KMS-11 (cell line): ENCODE results near the gene PCIF1.

Experiments used
- H2AFZ ChIP-seq: fragments of 200-600 bp; sonication (generic); 2 replicates; pipeline ENCODE4 v1.6.1; 2016; ENCODE audit warnings: antibody characterized with exemption, mixed run types, low read depth
- H3K27ac ChIP-seq: fragments of 200-600 bp; sonication (generic); 2 replicates; pipeline ENCODE4 v1.6.1; 2016; ENCODE audit warnings: mild to moderate bottlenecking, mixed run types
- H3K27me3 ChIP-seq: fragments of 200-600 bp; sonication (generic); 2 replicates; pipeline ENCODE4 v1.6.1; 2017; ENCODE audit warnings: mild to moderate bottlenecking, low read depth, mixed run types, moderate library complexity; ENCODE audit not compliant: insufficient read depth
- H3K36me3 ChIP-seq: fragments of 200-600 bp; sonication (generic); 2 replicates; pipeline ENCODE4 v1.6.1; 2017; ENCODE audit warnings: mild to moderate bottlenecking, mixed run types; ENCODE audit not compliant: insufficient read depth
- H3K4me1 ChIP-seq: fragments of 200-600 bp; sonication (generic); 2 replicates; pipeline ENCODE4 v1.6.1; 2016; ENCODE audit warnings: mild to moderate bottlenecking, low read depth, mixed run types; ENCODE audit not compliant: poor library complexity, severe bottlenecking
- H3K4me2 ChIP-seq: fragments of 200-600 bp; sonication (generic); 2 replicates; pipeline ENCODE4 v1.7.0; 2016; ENCODE audit warnings: mild to moderate bottlenecking, mixed run types
- H3K4me3 ChIP-seq: fragments of 200-600 bp; sonication (generic); IDR thresholded peaks from 2 replicates; pipeline ENCODE4 v1.6.1; 2017; ENCODE audit warnings: low read depth, low read length, mixed read lengths; ENCODE audit not compliant: insufficient read depth
- H3K79me2 ChIP-seq: fragments of 200-600 bp; sonication (generic); 2 replicates; pipeline ENCODE4 v1.6.1; 2016; ENCODE audit warnings: low read depth, mixed run types; ENCODE audit not compliant: insufficient read depth
- H3K9ac ChIP-seq: fragments of 200-600 bp; sonication (generic); 2 replicates; pipeline ENCODE4 v1.6.1; 2016; ENCODE audit warnings: mild to moderate bottlenecking, mixed run types
- H4K20me1 ChIP-seq: fragments of 200-600 bp; sonication (generic); 2 replicates; pipeline ENCODE4 v1.6.1; 2016; ENCODE audit warnings: mild to moderate bottlenecking, mixed run types; ENCODE audit not compliant: insufficient read depth
- TF ChIP-seq, protein P1 (sequence below): fragments of 200-600 bp; sonication (generic); conservative IDR thresholded peaks from 2 replicates; pipeline ENCODE4 v1.6.1; 2017; ENCODE audit warnings: low read depth, mild to moderate bottlenecking, antibody characterized with exemption, low read length, moderate library complexity, mixed read lengths

PCIF1 gene

DNA sequence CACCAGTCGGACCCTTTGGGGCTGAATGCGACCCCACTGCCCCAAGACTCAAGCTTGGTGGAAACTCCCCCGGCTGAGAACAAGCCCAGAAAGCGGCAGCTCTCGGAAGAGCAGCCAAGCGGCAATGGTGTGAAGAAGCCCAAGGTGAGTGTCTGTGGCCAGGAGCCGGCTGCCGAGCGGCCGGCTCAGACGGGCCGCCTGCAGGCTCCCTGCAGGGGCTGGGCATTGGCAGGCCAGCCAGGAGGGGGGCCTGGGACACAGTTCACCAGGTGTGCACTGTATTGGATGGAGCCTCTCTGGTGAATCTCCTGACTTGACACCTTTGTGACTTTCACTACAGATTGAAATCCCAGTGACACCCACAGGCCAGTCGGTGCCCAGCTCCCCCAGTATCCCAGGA lies 6.0 kb downstream of the PCIF1 start:
- H4K20me1 ChIP-seq: no peaks in the 10 kb centered on the region
- TF ChIP-seq, protein P1, sequence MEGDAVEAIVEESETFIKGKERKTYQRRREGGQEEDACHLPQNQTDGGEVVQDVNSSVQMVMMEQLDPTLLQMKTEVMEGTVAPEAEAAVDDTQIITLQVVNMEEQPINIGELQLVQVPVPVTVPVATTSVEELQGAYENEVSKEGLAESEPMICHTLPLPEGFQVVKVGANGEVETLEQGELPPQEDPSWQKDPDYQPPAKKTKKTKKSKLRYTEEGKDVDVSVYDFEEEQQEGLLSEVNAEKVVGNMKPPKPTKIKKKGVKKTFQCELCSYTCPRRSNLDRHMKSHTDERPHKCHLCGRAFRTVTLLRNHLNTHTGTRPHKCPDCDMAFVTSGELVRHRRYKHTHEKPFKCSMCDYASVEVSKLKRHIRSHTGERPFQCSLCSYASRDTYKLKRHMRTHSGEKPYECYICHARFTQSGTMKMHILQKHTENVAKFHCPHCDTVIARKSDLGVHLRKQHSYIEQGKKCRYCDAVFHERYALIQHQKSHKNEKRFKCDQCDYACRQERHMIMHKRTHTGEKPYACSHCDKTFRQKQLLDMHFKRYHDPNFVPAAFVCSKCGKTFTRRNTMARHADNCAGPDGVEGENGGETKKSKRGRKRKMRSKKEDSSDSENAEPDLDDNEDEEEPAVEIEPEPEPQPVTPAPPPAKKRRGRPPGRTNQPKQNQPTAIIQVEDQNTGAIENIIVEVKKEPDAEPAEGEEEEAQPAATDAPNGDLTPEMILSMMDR: no peak
- no peak overlapping the region for H3K27ac ChIP-seq
- no peak overlapping the region for H3K9ac ChIP-seq
- peaks cover 5% of the 10 kb centered on the region for H3K4me1 ChIP-seq
- H3K79me2 ChIP-seq: peaks cover 5% of the 10 kb centered on the region; the same call in 1 of the 2 replicates
- H2AFZ ChIP-seq: no peak overlapping the region
- no peaks in the 10 kb centered on the region for H3K27me3 ChIP-seq
- peaks cover 7% of the 10 kb centered on the region; the same call in 1 of the 2 replicates for H3K36me3 ChIP-seq
- no peak overlapping the region for H3K4me2 ChIP-seq
- no peak overlapping the region for H3K4me3 ChIP-seq

GRCh38 chr20:45943613-45944012 lies 9.1 kb downstream of the PCIF1 start:
- Histone ChIP-seq H3K4me1 (peaks cover 15% of the 10 kb centered on the region), H4K20me1 (no peaks in the 10 kb centered on the region), H3K4me2 (no peak overlapping the region), H3K36me3 (peaks cover 7% of the 10 kb centered on the region; the same call in 1 of the 2 replicates), H3K27ac (no peak overlapping the region), H3K27me3 (no peaks in the 10 kb centered on the region), H3K9ac (no peak overlapping the region), H3K4me3 (no peak overlapping the region), H3K79me2 (no peaks in the 10 kb centered on the region), H2AFZ (no peak overlapping the region)
- TF ChIP-seq, protein P1: no peak

GRCh38 chr20:45944151-45944964 lies 9.9 kb downstream of the PCIF1 start:
- Histone ChIP-seq H3K4me3 (no peak overlapping the region), H3K4me1 (peaks cover 15% of the 10 kb centered on the region), H3K79me2 (no peaks in the 10 kb centered on the region), H3K27me3 (no peaks in the 10 kb centered on the region), H2AFZ (no peak overlapping the region), H3K27ac (no peak overlapping the region), H3K9ac (no peak overlapping the region), H3K36me3 (peaks cover 6% of the 10 kb centered on the region; the same call in 1 of the 2 replicates), H3K4me2 (no peak overlapping the region), H4K20me1 (no peaks in the 10 kb centered on the region)
- TF ChIP-seq, protein P1: no peak

GRCh38 chr20:45944965-45945677 lies 10.6 kb downstream of the PCIF1 start:
- Histone ChIP-seq H3K4me3 (no peak overlapping the region), H3K36me3 (peaks cover 3% of the 10 kb centered on the region; the same call in 1 of the 2 replicates), H4K20me1 (no peaks in the 10 kb centered on the region), H3K4me2 (no peak overlapping the region), H3K27me3 (no peaks in the 10 kb centered on the region), H3K4me1 (peaks cover 15% of the 10 kb centered on the region), H3K27ac (no peak overlapping the region), H3K79me2 (no peaks in the 10 kb centered on the region), H2AFZ (no peak overlapping the region), H3K9ac (no peak overlapping the region)
- TF ChIP-seq, protein P1: no peak
